GM18861 (cell line): ENCODE data around the gene CPXM2.

ENCODE experiments used
- ATAC-seq: cut with Tn5 transposase; IDR thresholded peaks from one replicate; pipeline ENCODE4 v1.9.1; 2021; ENCODE audit not compliant: unreplicated experiment

Gene CPXM2

GRCh38 chr10:123878666-123879303 is 12.8 kb downstream of the CPXM2 start:
- no peak for ATAC-seq

- ATAC-seq: no peak
Observed at GRCh38 chr10:123870260-123870659, 21.3 kb downstream of the CPXM2 start.

GRCh38 chr10:123869020-123869414 is 22.6 kb downstream of the CPXM2 start:
- ATAC-seq: no peak

- ATAC-seq: no peak
Observed at GRCh38 chr10:123868038-123869019, 23.3 kb downstream of the CPXM2 start.

- no peak for ATAC-seq
Observed at GRCh38 chr10:123865880-123866279, 25.7 kb downstream of the CPXM2 start.

GRCh38 chr10:123865350-123865749 is 26.3 kb downstream of the CPXM2 start:
- ATAC-seq: no peak

- no peak for ATAC-seq
Observed at GRCh38 chr10:123864923-123865322, 26.7 kb downstream of the CPXM2 start.

- no peak for ATAC-seq
Observed at GRCh38 chr10:123863721-123864482, 27.7 kb downstream of the CPXM2 start.

- ATAC-seq: no peak
Observed at GRCh38 chr10:123863183-123863575, 28.4 kb downstream of the CPXM2 start.

- ATAC-seq: no peak
Observed at GRCh38 chr10:123862421-123863182, 29.0 kb downstream of the CPXM2 start.

GRCh38 chr10:123860856-123861255 is 30.8 kb downstream of the CPXM2 start:
- no peak for ATAC-seq

- ATAC-seq: no peak
Observed at GRCh38 chr10:123860209-123860608, 31.4 kb downstream of the CPXM2 start.

GRCh38 chr10:123859653-123860050 is 32.0 kb downstream of the CPXM2 start:
- no peak for ATAC-seq

GRCh38 chr10:123858907-123859652 is 32.5 kb downstream of the CPXM2 start:
- no peak for ATAC-seq

GRCh38 chr10:123858077-123858681 is 33.4 kb downstream of the CPXM2 start:
- no peak for ATAC-seq

- ATAC-seq: no peak
Observed at GRCh38 chr10:123857616-123858015, 34.0 kb downstream of the CPXM2 start.

GRCh38 chr10:123855008-123855684 is 36.5 kb downstream of the CPXM2 start:
- no peak for ATAC-seq

GRCh38 chr10:123854498-123854897 is 37.1 kb downstream of the CPXM2 start:
- ATAC-seq: no peak

GRCh38 chr10:123854003-123854402 is 37.6 kb downstream of the CPXM2 start:
- no peak for ATAC-seq
